Fibroblast of lung (primary cell): ENCODE results near the gene HEG1.

ENCODE experiments used
- EZH2 ChIP-seq: IDR thresholded peaks from 2 replicates; pipeline ENCODE4 v1.5.1; 2012; ENCODE audit warnings: low read length, control low read depth, mild to moderate bottlenecking; ENCODE audit errors: missing control alignments
- TF ChIP-seq, protein P1 (sequence below), 2 donors: IDR thresholded peaks in 1 of 2; conservative IDR thresholded peaks in 1 of 2; 1 replicate in 1 of 2; 2 replicates in 1 of 2; pipeline ENCODE4 v1.5.1; 2011 to 2012; ENCODE audit warnings: low read length in 2 of 2, control low read depth in 1 of 2, inconsistent platforms in 1 of 2, low read depth in 1 of 2, mild to moderate bottlenecking in 1 of 2

DNA sequence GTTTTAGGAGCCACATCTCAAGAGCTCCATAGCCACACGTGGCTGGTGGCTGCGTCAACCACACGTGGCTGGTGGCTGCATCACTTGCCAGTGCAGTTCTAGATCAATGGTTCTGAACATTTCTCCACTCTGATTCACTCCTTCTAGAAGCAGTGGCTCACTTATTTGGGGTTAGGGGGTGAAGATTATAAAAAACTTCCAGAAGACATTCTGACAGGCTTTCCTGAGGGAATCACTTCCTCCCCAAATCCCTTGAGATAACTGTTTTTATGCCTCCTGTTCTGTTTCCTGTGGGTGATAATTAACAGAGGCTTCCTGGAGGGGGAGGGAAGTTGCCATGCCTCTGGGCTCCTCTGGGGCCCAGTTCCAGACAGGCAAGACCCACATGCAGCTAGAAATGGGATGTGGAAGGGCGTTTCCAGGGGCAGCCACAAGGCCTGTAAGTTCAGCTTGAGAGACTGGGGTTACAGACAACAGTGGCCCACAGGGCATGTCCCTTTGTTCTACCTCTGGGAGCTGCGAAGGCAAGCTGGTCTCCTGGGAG is 23.6 kb downstream of the HEG1 start:
- no peak for TF ChIP-seq EZH2
- TF ChIP-seq, protein P1, sequence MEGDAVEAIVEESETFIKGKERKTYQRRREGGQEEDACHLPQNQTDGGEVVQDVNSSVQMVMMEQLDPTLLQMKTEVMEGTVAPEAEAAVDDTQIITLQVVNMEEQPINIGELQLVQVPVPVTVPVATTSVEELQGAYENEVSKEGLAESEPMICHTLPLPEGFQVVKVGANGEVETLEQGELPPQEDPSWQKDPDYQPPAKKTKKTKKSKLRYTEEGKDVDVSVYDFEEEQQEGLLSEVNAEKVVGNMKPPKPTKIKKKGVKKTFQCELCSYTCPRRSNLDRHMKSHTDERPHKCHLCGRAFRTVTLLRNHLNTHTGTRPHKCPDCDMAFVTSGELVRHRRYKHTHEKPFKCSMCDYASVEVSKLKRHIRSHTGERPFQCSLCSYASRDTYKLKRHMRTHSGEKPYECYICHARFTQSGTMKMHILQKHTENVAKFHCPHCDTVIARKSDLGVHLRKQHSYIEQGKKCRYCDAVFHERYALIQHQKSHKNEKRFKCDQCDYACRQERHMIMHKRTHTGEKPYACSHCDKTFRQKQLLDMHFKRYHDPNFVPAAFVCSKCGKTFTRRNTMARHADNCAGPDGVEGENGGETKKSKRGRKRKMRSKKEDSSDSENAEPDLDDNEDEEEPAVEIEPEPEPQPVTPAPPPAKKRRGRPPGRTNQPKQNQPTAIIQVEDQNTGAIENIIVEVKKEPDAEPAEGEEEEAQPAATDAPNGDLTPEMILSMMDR (conservative IDR thresholded peaks at IDR 0.05 in 1 of 2, IDR thresholded peaks at IDR 0.05 in 1 of 2; ENCODE audit: low read depth in 1 of 2, low read length in 2 of 2), result no peak
